Gastroesophageal sphincter (tissue), 4 donors: ENCODE data around the gene IPO4. TPM values are rescaled to one million over a fixed set of nuclear protein-coding genes. Genes with fewer than 3 reads are reported as not detected.

ENCODE experiments used
- ATAC-seq: fragments of 150-250 bp; one replicate; pipeline ENCODE4 v1.9.1; 2016; ENCODE audit warnings: mild to moderate bottlenecking, moderate library complexity
- H3K27ac ChIP-seq, 4 donors: fragments of 200-600 bp; sonication (generic) in 3 of 4; 1 replicate in 3 of 4; 2 replicates in 1 of 4; pipeline ENCODE4 v1.5.1; 2016 to 2019
- H3K27me3 ChIP-seq: fragments of 200-600 bp; sonication (generic); one replicate; pipeline ENCODE4 v1.5.1; 2019
- H3K36me3 ChIP-seq, 2 donors: fragments of 200-600 bp; sonication (generic); one replicate each; pipeline ENCODE4 v1.5.1; 2019; ENCODE audit warnings: control low read depth in 1 of 2
- H3K4me1 ChIP-seq, 3 donors: fragments of 200-600 bp; sonication (generic); 1 replicate in 2 of 3; 2 replicates in 1 of 3; pipeline ENCODE4 v1.5.1; 2016 to 2019; ENCODE audit warnings: control low read depth in 2 of 3
- H3K4me3 ChIP-seq, 2 donors: fragments of 200-600 bp; sonication (generic); one replicate each; pipeline ENCODE4 v1.5.1; 2019; ENCODE audit warnings: mild to moderate bottlenecking in 1 of 2, moderate library complexity in 1 of 2
- H3K9me3 ChIP-seq, 3 donors: fragments of 200-600 bp; sonication (generic); one replicate each; pipeline ENCODE4 v1.5.1; 2017 to 2019; ENCODE audit warnings: control low read depth in 2 of 3
- CTCF ChIP-seq, 4 experiments: fragments of 200-600 bp in 2 of 4; fragments of 450-650 bp in 2 of 4; sonication (generic) in 1 of 4; IDR thresholded peaks; one replicate each; pipeline ENCODE4 v1.5.1; 2017 to 2019; ENCODE audit warnings: antibody characterized with exemption in 4 of 4, mild to moderate bottlenecking in 2 of 4, moderate library complexity in 2 of 4
- EP300 ChIP-seq: sonication (generic); formaldehyde crosslinking; IDR thresholded peaks from one replicate; pipeline ENCODE4 v1.6.1; 2017; ENCODE audit warnings: antibody characterized with exemption, mild to moderate bottlenecking
- POLR2A ChIP-seq, 2 donors: fragments of 450-650 bp; IDR thresholded peaks; one replicate each; pipeline ENCODE4 v1.6.1; 2017; ENCODE audit warnings: antibody characterized with exemption in 2 of 2, mild to moderate bottlenecking in 2 of 2, moderate library complexity in 1 of 2
- POLR2AphosphoS5 ChIP-seq: sonication (generic); formaldehyde crosslinking; IDR thresholded peaks from one replicate; pipeline ENCODE4 v1.6.1; 2017; ENCODE audit warnings: antibody characterized with exemption
- WGBS, 2 donors: methylation state at CpG; one replicate each; pipeline ENCODE4 v1.1.5; 2018; ENCODE audit warnings: low coverage in 1 of 2; 5-methylcytosine and 5-hydroxymethylcytosine counted together
- total RNA-seq, 4 donors: library from RNA; depleted of rRNA; stranded (reverse); fragments of >200 nt; gene quantifications; one replicate each; pipeline ENCODE4 v1.1.0, GENCODE V29; 2016

Gene IPO4, protein sequence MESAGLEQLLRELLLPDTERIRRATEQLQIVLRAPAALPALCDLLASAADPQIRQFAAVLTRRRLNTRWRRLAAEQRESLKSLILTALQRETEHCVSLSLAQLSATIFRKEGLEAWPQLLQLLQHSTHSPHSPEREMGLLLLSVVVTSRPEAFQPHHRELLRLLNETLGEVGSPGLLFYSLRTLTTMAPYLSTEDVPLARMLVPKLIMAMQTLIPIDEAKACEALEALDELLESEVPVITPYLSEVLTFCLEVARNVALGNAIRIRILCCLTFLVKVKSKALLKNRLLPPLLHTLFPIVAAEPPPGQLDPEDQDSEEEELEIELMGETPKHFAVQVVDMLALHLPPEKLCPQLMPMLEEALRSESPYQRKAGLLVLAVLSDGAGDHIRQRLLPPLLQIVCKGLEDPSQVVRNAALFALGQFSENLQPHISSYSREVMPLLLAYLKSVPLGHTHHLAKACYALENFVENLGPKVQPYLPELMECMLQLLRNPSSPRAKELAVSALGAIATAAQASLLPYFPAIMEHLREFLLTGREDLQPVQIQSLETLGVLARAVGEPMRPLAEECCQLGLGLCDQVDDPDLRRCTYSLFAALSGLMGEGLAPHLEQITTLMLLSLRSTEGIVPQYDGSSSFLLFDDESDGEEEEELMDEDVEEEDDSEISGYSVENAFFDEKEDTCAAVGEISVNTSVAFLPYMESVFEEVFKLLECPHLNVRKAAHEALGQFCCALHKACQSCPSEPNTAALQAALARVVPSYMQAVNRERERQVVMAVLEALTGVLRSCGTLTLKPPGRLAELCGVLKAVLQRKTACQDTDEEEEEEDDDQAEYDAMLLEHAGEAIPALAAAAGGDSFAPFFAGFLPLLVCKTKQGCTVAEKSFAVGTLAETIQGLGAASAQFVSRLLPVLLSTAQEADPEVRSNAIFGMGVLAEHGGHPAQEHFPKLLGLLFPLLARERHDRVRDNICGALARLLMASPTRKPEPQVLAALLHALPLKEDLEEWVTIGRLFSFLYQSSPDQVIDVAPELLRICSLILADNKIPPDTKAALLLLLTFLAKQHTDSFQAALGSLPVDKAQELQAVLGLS
- 10 to 100 TPM; 16.8 to 31.6 (median 27.0) TPM for total RNA-seq

DNA sequence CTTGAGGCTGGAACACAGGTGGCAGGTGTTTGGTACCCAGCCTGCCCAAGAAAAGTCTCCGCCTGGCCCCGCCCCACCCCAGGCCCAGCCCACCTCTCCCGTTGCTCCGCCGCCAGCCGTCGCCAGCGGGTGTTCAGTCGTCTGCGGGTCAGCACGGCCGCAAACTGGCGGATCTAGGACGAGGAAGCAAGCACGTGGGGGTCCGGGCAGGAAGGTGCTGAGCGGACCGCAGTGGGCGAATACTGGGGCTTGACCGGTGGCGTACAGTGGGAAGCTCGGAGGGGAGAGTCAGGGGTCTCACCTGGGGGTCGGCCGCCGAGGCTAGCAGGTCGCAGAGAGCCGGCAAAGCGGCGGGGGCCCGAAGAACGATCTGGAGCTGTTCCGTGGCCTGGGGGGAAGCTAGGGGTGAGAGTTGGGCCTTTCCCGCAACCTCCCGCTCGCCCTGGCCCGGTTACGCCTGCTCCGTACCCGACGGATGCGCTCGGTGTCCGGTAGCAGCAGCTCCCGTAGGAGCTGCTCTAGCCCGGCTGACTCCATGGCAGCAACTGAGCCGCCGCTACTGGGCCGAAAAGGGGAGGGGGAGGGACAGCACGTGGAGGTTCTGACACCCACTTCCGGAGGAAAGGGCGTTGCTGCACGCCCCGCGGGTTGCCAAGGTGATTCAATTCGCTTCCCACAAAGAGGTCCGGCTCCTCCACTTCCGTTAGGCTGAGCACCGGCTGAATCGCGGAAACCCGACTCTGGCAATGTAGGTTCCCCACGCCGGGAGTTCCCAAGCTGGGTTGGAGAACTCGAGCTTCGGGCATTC, at the start of gene IPO4:
Gene IPO4 (minus strand): TSS at position 566 of the 808 bp plus-strand sequence. CDS start 29 bp downstream, at position 537.
- Histone ChIP-seq H3K27ac (peak within 1 kb of the TSS; percentile 2 to 83 (median 76)), H3K4me3 (peak within 1 kb of the TSS; percentile 57 to 77), H3K9me3 (no peaks in the 10 kb centered on the region), H3K27me3 (no peaks in the 10 kb centered on the region), H3K36me3 (peaks cover 0 to 70% of the 10 kb centered on the region in 2 donors), H3K4me1 (peaks cover 0 to 28% (median 10%) of the 10 kb centered on the region in 3 donors)
- TF ChIP-seq POLR2AphosphoS5: peak; percentile 82
- no peak for TF ChIP-seq EP300
- peak; percentile 45 to 58 for TF ChIP-seq POLR2A (IDR thresholded peaks at IDR 0.05)
- TF ChIP-seq CTCF (IDR thresholded peaks at IDR 0.05): no peak
- peak; percentile 97 for ATAC-seq
- 2% methylated on average over 7 of the region's 65 CpGs; no CpG with 5 or more reads in 1 of the 2 donors for WGBS, 2 donors

DNA sequence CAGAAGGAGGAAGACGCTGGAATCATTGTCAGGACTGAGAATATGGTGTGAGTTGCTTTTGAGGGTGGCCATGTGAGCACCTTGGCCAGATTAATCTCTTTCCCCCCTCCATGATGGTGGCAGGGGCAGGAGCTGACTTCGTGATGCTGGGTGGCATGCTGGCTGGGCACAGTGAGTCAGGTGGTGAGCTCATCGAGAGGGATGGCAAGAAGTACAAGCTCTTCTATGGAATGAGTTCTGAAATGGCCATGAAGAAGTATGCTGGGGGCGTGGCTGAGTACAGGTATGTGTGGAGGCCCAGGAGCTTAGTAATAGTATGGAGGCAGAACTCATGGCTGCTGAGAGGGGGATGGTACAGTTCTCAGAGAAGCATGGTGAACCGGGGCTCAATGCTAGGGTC, 49.5 kb upstream of the IPO4 start:
- TF ChIP-seq EP300 (no peak), CTCF (IDR thresholded peaks at IDR 0.05) (no peak), POLR2AphosphoS5 (no peak), POLR2A (IDR thresholded peaks at IDR 0.05) (no peak)
- ATAC-seq: no peak
- Histone ChIP-seq H3K27ac (no peak overlapping the region), H3K27me3 (no peaks in the 10 kb centered on the region), H3K4me1 (peaks cover 6 to 74% (median 39%) of the 10 kb centered on the region in 3 donors), H3K9me3 (no peaks in the 10 kb centered on the region), H3K4me3 (no peak overlapping the region), H3K36me3 (peaks cover 0 to 60% of the 10 kb centered on the region in 2 donors)
- WGBS, 2 donors: 74 to 77% methylated on average over 3 to 4 of the region's 5 CpGs

DNA sequence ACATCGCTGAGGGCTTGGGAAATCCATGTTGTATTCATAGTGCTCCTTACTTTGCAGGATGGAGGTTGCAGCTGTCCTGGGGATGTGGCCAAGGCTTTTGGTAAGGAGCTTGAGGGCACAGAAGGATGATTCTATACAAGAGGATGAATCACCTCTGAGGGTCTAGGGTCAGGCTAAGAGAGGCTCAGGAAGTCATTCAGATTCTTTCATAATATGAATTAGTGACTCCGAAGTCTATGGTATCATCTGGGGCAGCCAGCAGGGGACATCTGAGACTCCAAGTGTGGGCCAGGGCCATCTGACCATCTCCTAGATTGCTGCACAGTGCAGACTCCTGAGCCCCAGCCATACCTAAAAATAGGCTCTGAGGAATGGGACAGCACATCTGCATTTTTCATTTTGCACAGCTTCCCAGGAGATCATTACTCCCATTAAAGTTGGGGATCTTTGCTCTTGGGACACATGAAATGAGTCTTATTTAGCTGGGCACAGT, 48.9 kb upstream of the IPO4 start:
- no peaks in the 10 kb centered on the region for H3K27me3 ChIP-seq
- H3K27ac ChIP-seq: peak overlapping the region in 1 of 4 donors; percentile 18
- peaks cover 6 to 74% (median 40%) of the 10 kb centered on the region in 3 donors for H3K4me1 ChIP-seq
- 80% methylated on average over 1 of the region's 2 CpGs; no CpG with 5 or more reads in 1 of the 2 donors for WGBS, 2 donors
- H3K9me3 ChIP-seq: no peaks in the 10 kb centered on the region
- no peak overlapping the region for H3K4me3 ChIP-seq
- peaks cover 0 to 60% of the 10 kb centered on the region in 2 donors for H3K36me3 ChIP-seq
- TF ChIP-seq CTCF (IDR thresholded peaks at IDR 0.05) (no peak), POLR2AphosphoS5 (no peak), POLR2A (IDR thresholded peaks at IDR 0.05) (no peak), EP300 (no peak)
- ATAC-seq: no peak
